ENCODE measurements around the gene FSHB.
"Not testable (repeated sequence)": the region's sequence is repeated elsewhere in the genome, so short reads cannot be mapped to it uniquely, and the experiment has no call there.

Gene FSHB

DNA sequence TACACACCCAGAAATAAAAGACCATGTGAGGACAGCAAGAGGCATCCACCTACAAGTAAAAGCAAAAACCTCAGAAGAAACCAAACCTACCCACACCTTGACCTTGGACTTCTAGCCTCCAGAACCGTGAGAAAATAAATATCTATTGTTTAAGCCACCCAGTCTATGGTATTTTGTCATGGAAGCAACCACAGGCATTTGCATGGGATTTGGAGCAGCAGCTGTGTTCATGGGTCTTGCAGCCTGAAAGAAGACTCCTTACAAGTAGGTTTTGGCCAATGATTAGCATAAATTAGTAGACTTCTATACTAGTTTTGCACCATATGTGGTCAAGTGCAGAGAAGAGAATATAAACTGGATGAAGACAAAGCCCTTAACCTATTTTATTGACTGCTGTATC lies 27.9 kb downstream of the FSHB start:
- TF ChIP-seq, protein P1, sequence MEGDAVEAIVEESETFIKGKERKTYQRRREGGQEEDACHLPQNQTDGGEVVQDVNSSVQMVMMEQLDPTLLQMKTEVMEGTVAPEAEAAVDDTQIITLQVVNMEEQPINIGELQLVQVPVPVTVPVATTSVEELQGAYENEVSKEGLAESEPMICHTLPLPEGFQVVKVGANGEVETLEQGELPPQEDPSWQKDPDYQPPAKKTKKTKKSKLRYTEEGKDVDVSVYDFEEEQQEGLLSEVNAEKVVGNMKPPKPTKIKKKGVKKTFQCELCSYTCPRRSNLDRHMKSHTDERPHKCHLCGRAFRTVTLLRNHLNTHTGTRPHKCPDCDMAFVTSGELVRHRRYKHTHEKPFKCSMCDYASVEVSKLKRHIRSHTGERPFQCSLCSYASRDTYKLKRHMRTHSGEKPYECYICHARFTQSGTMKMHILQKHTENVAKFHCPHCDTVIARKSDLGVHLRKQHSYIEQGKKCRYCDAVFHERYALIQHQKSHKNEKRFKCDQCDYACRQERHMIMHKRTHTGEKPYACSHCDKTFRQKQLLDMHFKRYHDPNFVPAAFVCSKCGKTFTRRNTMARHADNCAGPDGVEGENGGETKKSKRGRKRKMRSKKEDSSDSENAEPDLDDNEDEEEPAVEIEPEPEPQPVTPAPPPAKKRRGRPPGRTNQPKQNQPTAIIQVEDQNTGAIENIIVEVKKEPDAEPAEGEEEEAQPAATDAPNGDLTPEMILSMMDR (conservative IDR thresholded peaks at IDR 0.05; ENCODE audit: low read depth): no peak
- ChIA-PET POLR2A (ENCODE audit: low non-redundant PET) (no interaction called here), CTCF (no interaction called here)
- no peak overlapping the region for H3K27ac ChIP-seq
- DNase-seq (ENCODE audit: low spot score): no peak

DNA sequence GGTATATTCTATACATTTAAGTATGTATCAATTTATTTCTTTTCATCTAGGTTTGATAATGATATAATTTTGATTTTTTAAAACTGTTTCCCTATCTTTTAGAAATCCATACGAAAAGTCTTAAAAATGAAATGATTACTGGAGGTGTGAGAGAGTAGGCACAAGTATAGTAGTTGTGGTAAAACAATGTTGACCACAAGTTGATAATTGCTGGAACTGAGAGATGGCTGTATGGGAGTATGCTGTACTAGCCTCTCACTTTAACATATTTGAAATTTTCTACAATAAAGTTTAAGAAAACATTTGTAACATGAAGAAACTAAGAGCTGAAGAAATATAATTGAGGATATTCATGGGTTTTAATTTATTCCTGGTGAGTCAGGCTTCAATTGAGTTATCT lies 30.0 kb downstream of the FSHB start:
- POLR2A ChIA-PET (ENCODE audit: low non-redundant PET): no interaction called here
- TF ChIP-seq, protein P1 (conservative IDR thresholded peaks at IDR 0.05; ENCODE audit: low read depth): no peak
- no peak for DNase-seq (ENCODE audit: low spot score)
- CTCF ChIA-PET: no interaction called here
- no peak overlapping the region for H3K27ac ChIP-seq

DNA sequence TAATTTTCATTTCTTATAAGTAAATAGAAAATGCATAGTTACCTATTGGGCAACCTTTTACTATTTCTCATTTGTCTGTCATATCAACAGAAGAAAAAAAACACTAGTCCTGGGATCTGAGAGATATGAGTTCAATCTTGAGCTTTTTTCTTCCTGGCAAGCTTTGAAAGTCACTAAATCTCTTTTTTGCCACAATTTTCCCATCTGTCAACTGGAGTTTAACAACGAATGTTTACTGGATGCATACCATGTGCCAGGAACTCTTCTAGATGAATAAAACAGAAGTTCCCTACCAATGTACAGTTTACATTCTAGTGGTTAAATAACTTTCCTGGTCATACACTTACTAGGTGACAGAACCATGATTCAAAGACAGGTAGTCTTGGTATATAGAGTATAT lies 31.0 kb downstream of the FSHB start:
- ChIA-PET CTCF (no interaction called here), POLR2A (ENCODE audit: low non-redundant PET) (no interaction called here)
- TF ChIP-seq, protein P1 (conservative IDR thresholded peaks at IDR 0.05; ENCODE audit: low read depth): no peak
- H3K27ac ChIP-seq: no peak overlapping the region
- DNase-seq (ENCODE audit: low spot score): no peak

DNA sequence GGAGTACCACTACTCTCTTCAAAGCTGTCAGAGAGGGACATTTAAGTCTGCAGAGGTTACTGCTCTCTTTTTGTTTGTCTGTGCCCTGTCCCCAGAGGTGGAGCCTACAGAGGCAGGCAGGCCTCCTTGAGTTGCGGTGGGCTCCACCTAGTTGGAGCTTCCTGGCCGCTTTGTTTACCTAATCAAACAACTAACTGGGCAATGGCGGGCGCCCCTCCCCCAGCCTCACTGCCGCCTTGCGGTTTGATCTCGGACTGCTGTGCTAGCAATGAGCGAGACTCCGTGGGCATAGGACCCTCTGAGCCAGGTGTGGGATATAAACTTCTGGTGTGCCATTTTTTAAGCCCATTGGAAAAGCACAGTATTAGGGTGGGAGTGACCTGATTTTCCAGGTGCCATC lies 37.8 kb downstream of the FSHB start:
- CTCF ChIA-PET; H3K27ac ChIP-seq; DNase-seq (ENCODE audit: low spot score); POLR2A ChIA-PET (ENCODE audit: low non-redundant PET): not testable (repeated sequence)

DNA sequence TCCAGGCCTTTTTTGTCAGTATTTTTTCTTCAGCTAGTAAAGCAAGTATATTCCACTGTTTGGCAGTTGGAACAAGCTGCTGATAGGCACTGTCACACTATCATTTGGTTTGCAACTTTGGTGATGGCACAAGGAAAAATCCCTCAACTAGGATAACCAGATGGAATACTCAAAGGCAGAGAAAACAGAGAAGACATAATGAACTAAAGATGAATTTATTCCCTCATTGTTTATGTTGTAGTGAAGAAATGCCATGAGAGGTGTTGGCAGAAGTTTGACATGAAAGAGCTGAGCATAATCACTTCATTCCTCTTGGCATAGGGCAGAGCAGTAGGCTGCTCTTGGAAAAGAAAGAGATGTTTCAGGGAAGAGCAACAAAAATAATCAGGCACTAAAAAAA lies 39.9 kb downstream of the FSHB start:
- DNase-seq (ENCODE audit: low spot score): no peak
- TF ChIP-seq, protein P1 (conservative IDR thresholded peaks at IDR 0.05; ENCODE audit: low read depth): no peak
- ChIA-PET POLR2A (ENCODE audit: low non-redundant PET) (no interaction called here), CTCF (no interaction called here)
- H3K27ac ChIP-seq: no peak overlapping the region

DNA sequence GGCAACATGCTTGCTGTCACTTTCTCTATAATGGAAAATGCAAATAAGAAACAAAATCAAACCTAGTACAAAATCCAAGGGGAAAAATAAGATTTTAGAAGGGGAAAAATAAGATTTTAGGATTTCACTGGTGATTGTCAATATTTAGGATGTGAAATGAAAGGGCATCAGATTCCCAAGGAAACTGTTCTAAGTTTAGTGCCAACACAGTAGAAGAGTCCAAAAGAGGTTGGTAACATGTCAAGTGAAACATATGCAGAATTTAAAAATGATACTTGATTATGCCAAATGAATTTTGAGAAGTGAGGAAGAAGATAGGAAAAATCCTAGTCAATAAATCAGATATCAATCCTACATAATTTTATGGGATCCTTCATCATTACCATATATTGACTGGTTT lies 46.4 kb downstream of the FSHB start:
- no peak overlapping the region for H3K27ac ChIP-seq
- CTCF ChIA-PET: no interaction called here
- DNase-seq (ENCODE audit: low spot score): no peak
- POLR2A ChIA-PET (ENCODE audit: low non-redundant PET): no interaction called here
- TF ChIP-seq, protein P1 (conservative IDR thresholded peaks at IDR 0.05; ENCODE audit: low read depth): no peak

DNA sequence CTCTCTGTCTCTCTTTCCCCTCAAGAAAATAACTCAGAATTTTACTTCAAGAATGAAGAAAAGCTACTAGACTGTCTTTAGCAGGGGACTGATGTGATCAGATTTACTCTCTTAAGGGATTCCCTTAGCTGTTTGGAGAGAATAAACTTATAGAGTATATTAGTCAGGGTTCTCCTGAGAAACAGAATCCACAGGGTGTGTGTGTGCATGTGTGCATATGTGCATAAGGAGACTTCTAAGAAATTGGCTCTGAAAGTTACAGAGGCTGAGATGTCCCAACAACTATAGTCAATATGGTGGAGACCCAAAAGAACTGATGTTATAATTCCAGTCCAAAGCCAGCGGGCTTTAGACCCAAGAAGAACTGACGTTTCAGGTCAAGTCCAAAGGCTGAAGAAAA lies 49.0 kb downstream of the FSHB start:
- ChIA-PET CTCF (no interaction called here), POLR2A (ENCODE audit: low non-redundant PET) (no interaction called here)
- TF ChIP-seq, protein P1 (conservative IDR thresholded peaks at IDR 0.05; ENCODE audit: low read depth): no peak
- no peak overlapping the region for H3K27ac ChIP-seq
- DNase-seq (ENCODE audit: low spot score): no peak
